Skeletal muscle tissue (tissue), 4 donors: ENCODE results near the gene ZNF789. TPM values are rescaled to one million over a fixed set of nuclear protein-coding genes. Genes with fewer than 3 reads are reported as not detected.
"Not testable (repeated sequence)": the region's sequence is repeated elsewhere in the genome, so short reads cannot be mapped to it uniquely, and the experiment has no call there.

Source experiments
- H3K27ac ChIP-seq: one replicate; pipeline ENCODE4 v1.7.0; 2013; ENCODE audit warnings: mild to moderate bottlenecking, low read depth, low read length, inconsistent platforms
- H3K27me3 ChIP-seq, 3 donors: one replicate each; pipeline ENCODE4 v1.7.0; 2013; ENCODE audit warnings: low read length in 3 of 3; ENCODE audit not compliant: control insufficient read depth in 3 of 3, insufficient read depth in 3 of 3
- H3K36me3 ChIP-seq, 3 donors: one replicate each; pipeline ENCODE4 v1.7.0; 2013; ENCODE audit warnings: low read length in 3 of 3; ENCODE audit not compliant: control insufficient read depth in 3 of 3, insufficient read depth in 3 of 3
- H3K4me1 ChIP-seq, 3 donors: one replicate each; pipeline ENCODE4 v1.7.0; 2013; ENCODE audit warnings: low read length in 3 of 3, mild to moderate bottlenecking in 3 of 3; ENCODE audit not compliant: control insufficient read depth in 3 of 3, insufficient read depth in 3 of 3
- H3K4me3 ChIP-seq, 3 donors: one replicate each; pipeline ENCODE4 v1.7.0; 2013; ENCODE audit warnings: low read length in 3 of 3
- H3K9ac ChIP-seq, 3 donors: one replicate each; pipeline ENCODE4 v1.7.0; 2013; ENCODE audit warnings: low read length in 3 of 3, mild to moderate bottlenecking in 3 of 3, moderate library complexity in 2 of 3, low read depth in 1 of 3
- H3K9me3 ChIP-seq, 3 donors: one replicate each; pipeline ENCODE4 v1.7.0; 2013; ENCODE audit warnings: low read length in 3 of 3; ENCODE audit not compliant: control insufficient read depth in 3 of 3
- total RNA-seq: library from RNA; depleted of rRNA; stranded (reverse); fragments of >200 nt; gene quantifications from one replicate; pipeline ENCODE4 v1.2.3, GENCODE V29; 2014
- donor health status: Osteomylitis.

The ZNF789 gene
- total RNA-seq, 1 donor from 2014 or later: 13.6 TPM

- Histone ChIP-seq H3K9ac (peak within 1 kb of the TSS; percentile 97 to 98 (median 97)), H3K4me1 (peaks cover 16 to 34% (median 19%) of the 10 kb centered on the region in 3 donors), H3K4me3 (peak within 1 kb of the TSS; percentile 98 to 99 (median 98)), H3K27me3 (no peaks in the 10 kb centered on the region), H3K36me3 (peaks cover 5 to 13% (median 8%) of the 10 kb centered on the region in 3 donors), H3K9me3 (no peaks in the 10 kb centered on the region), H3K27ac (peak within 1 kb of the TSS; percentile 99)
Observed at GRCh38 chr7:99499721-99500636, 27.3 kb downstream of the ZNF789 start, which contains the start of gene ZNF394. ZNF394 (minus strand) TSS chr7:99500281; CDS start chr7:99500093, 188 bp downstream.

- no peaks in the 10 kb centered on the region for H3K9me3 ChIP-seq
- H3K27ac ChIP-seq: peak overlapping the region; percentile 99
- peak overlapping the region; percentile 98 to 99 (median 98) for H3K4me3 ChIP-seq
- H3K36me3 ChIP-seq: peaks cover 5 to 13% (median 8%) of the 10 kb centered on the region in 3 donors
- no peaks in the 10 kb centered on the region for H3K27me3 ChIP-seq
- peak overlapping the region; percentile 97 to 98 (median 97) for H3K9ac ChIP-seq
- H3K4me1 ChIP-seq: peaks cover 18 to 35% (median 20%) of the 10 kb centered on the region in 3 donors
Observed at GRCh38 chr7:99500637-99501009, 27.9 kb downstream of the ZNF789 start.

GRCh38 chr7:99501236-99501635 lies 28.5 kb downstream of the ZNF789 start:
- peaks cover 24 to 41% (median 26%) of the 10 kb centered on the region in 3 donors for H3K4me1 ChIP-seq
- peak overlapping the region in 2 of 3 donors; percentile 98 to 99 for H3K4me3 ChIP-seq
- not testable (repeated sequence) for H3K9me3 ChIP-seq, H3K27ac ChIP-seq, H3K9ac ChIP-seq, H3K27me3 ChIP-seq
- peaks cover 3 to 11% (median 8%) of the 10 kb centered on the region in 3 donors for H3K36me3 ChIP-seq

GRCh38 chr7:99504281-99504602 lies 31.6 kb downstream of the ZNF789 start:
- Histone ChIP-seq H3K9me3 (no peaks in the 10 kb centered on the region), H3K9ac (peak overlapping the region; percentile 92 to 98 (median 93)), H3K27ac (peak overlapping the region; percentile 95), H3K27me3 (no peaks in the 10 kb centered on the region), H3K4me3 (peak overlapping the region; percentile 87 to 99 (median 99)), H3K4me1 (peaks cover 22 to 33% (median 24%) of the 10 kb centered on the region in 3 donors), H3K36me3 (peaks cover 0 to 3% (median 2%) of the 10 kb centered on the region in 3 donors)

GRCh38 chr7:99504603-99505323 lies 32.1 kb downstream of the ZNF789 start, which contains the start of gene ZKSCAN5:
ZKSCAN5 (plus strand) TSS chr7:99504662; CDS start chr7:99506045, 1,383 bp downstream.
- peaks cover 0 to 3% (median 2%) of the 10 kb centered on the region in 3 donors for H3K36me3 ChIP-seq
- H3K27me3 ChIP-seq: no peaks in the 10 kb centered on the region
- H3K9me3 ChIP-seq: no peaks in the 10 kb centered on the region
- H3K9ac ChIP-seq: peak within 1 kb of the TSS; percentile 92 to 98 (median 93)
- peaks cover 20 to 29% (median 21%) of the 10 kb centered on the region in 3 donors for H3K4me1 ChIP-seq
- peak within 1 kb of the TSS; percentile 95 for H3K27ac ChIP-seq
- peak within 1 kb of the TSS; percentile 87 to 99 (median 99) for H3K4me3 ChIP-seq

GRCh38 chr7:99505324-99505662 lies 32.6 kb downstream of the ZNF789 start:
- Histone ChIP-seq H3K4me1 (peaks cover 20 to 25% (median 21%) of the 10 kb centered on the region in 3 donors), H3K4me3 (peak overlapping the region; percentile 87 to 99 (median 99)), H3K9me3 (no peaks in the 10 kb centered on the region), H3K36me3 (peaks cover 0 to 3% (median 0%) of the 10 kb centered on the region in 3 donors), H3K9ac (peak overlapping the region; percentile 92 to 98 (median 93)), H3K27me3 (no peaks in the 10 kb centered on the region), H3K27ac (peak overlapping the region; percentile 95)

- no peaks in the 10 kb centered on the region for H3K4me1 ChIP-seq
- no peak overlapping the region for H3K27ac ChIP-seq
- H3K9me3 ChIP-seq: no peaks in the 10 kb centered on the region
- no peak overlapping the region for H3K9ac ChIP-seq
- H3K36me3 ChIP-seq: peaks cover 23 to 31% (median 26%) of the 10 kb centered on the region in 3 donors
- no peaks in the 10 kb centered on the region for H3K27me3 ChIP-seq
- H3K4me3 ChIP-seq: no peak overlapping the region
Observed at GRCh38 chr7:99514050-99514449, 41.4 kb downstream of the ZNF789 start.

- H3K4me3 ChIP-seq: no peak overlapping the region
- H3K36me3 ChIP-seq: peaks cover 25 to 37% (median 32%) of the 10 kb centered on the region in 3 donors
- no peak overlapping the region for H3K27ac ChIP-seq
- no peaks in the 10 kb centered on the region for H3K4me1 ChIP-seq
- H3K27me3 ChIP-seq: no peaks in the 10 kb centered on the region
- no peaks in the 10 kb centered on the region for H3K9me3 ChIP-seq
- H3K9ac ChIP-seq: no peak overlapping the region
Observed at GRCh38 chr7:99521399-99521798, 48.7 kb downstream of the ZNF789 start.

GRCh38 chr7:99525713-99526440 lies 53.2 kb downstream of the ZNF789 start:
- no peak overlapping the region for H3K9ac ChIP-seq
- H3K9me3 ChIP-seq: peaks cover 2 to 8% (median 7%) of the 10 kb centered on the region in 3 donors
- H3K27me3 ChIP-seq: no peaks in the 10 kb centered on the region
- H3K27ac ChIP-seq: no peak overlapping the region
- no peak overlapping the region for H3K4me3 ChIP-seq
- H3K4me1 ChIP-seq: no peaks in the 10 kb centered on the region
- peaks cover 37 to 49% (median 41%) of the 10 kb centered on the region in 3 donors for H3K36me3 ChIP-seq
